Adrenal gland (tissue), 5 donors: Measurements from ENCODE around the gene RALGDS.

ENCODE experiments used
- CTCF ChIP-seq, 6 experiments: fragments of 450-650 bp in 4 of 6; fragments of 200-600 bp in 2 of 6; sonication (generic) in 1 of 6; IDR thresholded peaks; 1 replicate in 5 of 6; 2 replicates in 1 of 6; pipeline versions ENCODE4 v1.5.1 to v1.8.0; 2016 to 2021; ENCODE audit warnings: antibody characterized with exemption in 6 of 6, mild to moderate bottlenecking in 2 of 6, moderate library complexity in 1 of 6
- POLR2A ChIP-seq, 2 donors: fragments of 450-650 bp; IDR thresholded peaks; one replicate each; pipeline ENCODE4 v1.6.1; 2017; ENCODE audit warnings: antibody characterized with exemption in 2 of 2, mild to moderate bottlenecking in 2 of 2, moderate library complexity in 1 of 2
- donor health status: DM: no; HTN: no; CAD: no.

- no peak for TF ChIP-seq POLR2A (IDR thresholded peaks at IDR 0.05)
- no peak for TF ChIP-seq CTCF (IDR thresholded peaks at IDR 0.05)
Observed at GRCh38 chr9:133162861-133163503, 41.9 kb upstream of the RALGDS start.
